Chondrocyte (in vitro differentiated cells): ENCODE measurements around the gene HNRNPR. TPM values are rescaled to one million over a fixed set of nuclear protein-coding genes. Genes with fewer than 3 reads are reported as not detected.

Experiments used
- total RNA-seq: library from RNA; stranded (reverse); gene quantifications from 3 replicates; pipeline ENCODE4 v1.2.1, GENCODE V29; 2021

HNRNPR gene
- total RNA-seq, 1 donor from 2014 or later: 91.3 TPM

Other genes with a start within 250 kb of the HNRNPR start
- 55.5 to 67.7 TPM (median 58.0 TPM) in 3 replicates for gene LUZP1, start 175.4 kb downstream of the HNRNPR start, total RNA-seq
- 2.1 to 3.7 TPM (median 2.3 TPM) in 3 replicates for gene HTR1D, start 126.8 kb downstream of the HNRNPR start, total RNA-seq
- 17.0 to 18.6 TPM (median 17.4 TPM) in 3 replicates for gene ZNF436, start 25.6 kb upstream of the HNRNPR start, total RNA-seq
- 15.7 to 17.8 TPM (median 16.9 TPM) in 3 replicates for gene TCEA3, start 80.5 kb upstream of the HNRNPR start, total RNA-seq
- gene ASAP3, start 139.9 kb upstream of the HNRNPR start, total RNA-seq: 21.9 to 30.8 TPM (median 27.6 TPM) in 3 replicates
- 0.72 to 4.3 TPM (median 0.87 TPM) in 3 replicates for gene E2F2, start 186.9 kb upstream of the HNRNPR start, total RNA-seq
- 81.8 to 330 TPM (median 83.5 TPM) in 3 replicates for gene ID3, start 215.2 kb upstream of the HNRNPR start, total RNA-seq